ENCODE data around the gene TTLL10. TPM values are rescaled to one million over a fixed set of nuclear protein-coding genes. Genes with fewer than 3 reads are reported as not detected.

Gene TTLL10
- total RNA-seq, 1 donor: 0.42 TPM

DNA sequence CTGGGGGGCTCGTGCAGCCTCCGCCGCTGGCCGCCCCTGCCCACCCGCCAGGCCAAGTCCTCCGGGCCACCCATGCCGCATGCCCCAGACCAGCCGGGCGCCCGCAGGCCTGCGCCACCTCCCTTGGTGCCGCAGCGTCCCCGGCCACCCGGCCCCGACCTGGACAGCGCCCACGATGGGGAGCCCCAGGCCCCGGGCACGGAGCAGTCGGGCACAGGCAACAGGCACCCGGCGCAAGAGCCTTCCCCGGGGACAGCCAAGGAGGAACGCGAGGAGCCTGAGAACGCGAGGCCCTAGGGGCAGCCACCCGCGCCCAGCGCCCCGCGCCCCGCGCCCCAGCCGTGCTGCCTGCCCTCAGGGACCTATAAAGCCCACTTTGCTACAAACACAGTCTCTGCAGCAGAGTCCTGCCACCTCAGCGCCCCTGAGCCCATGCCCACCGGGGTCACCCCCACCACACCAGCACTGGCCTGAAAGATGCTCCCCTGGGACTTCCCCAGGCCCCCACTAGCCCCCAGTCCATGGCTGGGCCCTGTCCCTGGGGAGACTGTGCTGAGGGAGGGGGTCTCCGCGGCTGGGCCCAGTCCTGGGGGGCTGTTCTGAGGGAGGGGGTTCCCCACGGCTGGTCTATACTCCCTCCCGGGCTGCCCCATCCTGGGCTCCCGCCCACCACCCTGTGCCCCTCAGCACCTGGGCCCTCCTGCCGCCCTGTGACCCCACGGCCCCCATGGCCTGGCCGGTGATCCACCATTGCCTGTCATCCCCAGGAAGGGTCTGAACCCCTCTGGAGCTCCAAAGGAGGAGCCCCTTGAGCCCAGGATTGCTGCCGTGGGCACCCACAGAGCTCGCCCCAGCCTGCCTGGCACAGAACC lies 24.1 kb downstream of the TTLL10 start:
- no peak overlapping the region for H3K4me3 ChIP-seq (ENCODE audit: low read length)
- H3K27me3 ChIP-seq (ENCODE audit: insufficient read depth, low read length): no peaks in the 10 kb centered on the region
- H3K4me1 ChIP-seq (ENCODE audit: insufficient read depth, low read length): peaks cover 4% of the 10 kb centered on the region
- no peaks in the 10 kb centered on the region for H3K9me3 ChIP-seq (ENCODE audit: low read depth, low read length)

GRCh38 chr1:1198423-1199140 lies 24.9 kb downstream of the TTLL10 start:
- Histone ChIP-seq H3K27me3 (ENCODE audit: insufficient read depth, low read length) (no peaks in the 10 kb centered on the region), H3K9me3 (ENCODE audit: low read depth, low read length) (no peaks in the 10 kb centered on the region), H3K4me1 (ENCODE audit: insufficient read depth, low read length) (peaks cover 4% of the 10 kb centered on the region), H3K4me3 (ENCODE audit: low read length) (no peak overlapping the region)

DNA sequence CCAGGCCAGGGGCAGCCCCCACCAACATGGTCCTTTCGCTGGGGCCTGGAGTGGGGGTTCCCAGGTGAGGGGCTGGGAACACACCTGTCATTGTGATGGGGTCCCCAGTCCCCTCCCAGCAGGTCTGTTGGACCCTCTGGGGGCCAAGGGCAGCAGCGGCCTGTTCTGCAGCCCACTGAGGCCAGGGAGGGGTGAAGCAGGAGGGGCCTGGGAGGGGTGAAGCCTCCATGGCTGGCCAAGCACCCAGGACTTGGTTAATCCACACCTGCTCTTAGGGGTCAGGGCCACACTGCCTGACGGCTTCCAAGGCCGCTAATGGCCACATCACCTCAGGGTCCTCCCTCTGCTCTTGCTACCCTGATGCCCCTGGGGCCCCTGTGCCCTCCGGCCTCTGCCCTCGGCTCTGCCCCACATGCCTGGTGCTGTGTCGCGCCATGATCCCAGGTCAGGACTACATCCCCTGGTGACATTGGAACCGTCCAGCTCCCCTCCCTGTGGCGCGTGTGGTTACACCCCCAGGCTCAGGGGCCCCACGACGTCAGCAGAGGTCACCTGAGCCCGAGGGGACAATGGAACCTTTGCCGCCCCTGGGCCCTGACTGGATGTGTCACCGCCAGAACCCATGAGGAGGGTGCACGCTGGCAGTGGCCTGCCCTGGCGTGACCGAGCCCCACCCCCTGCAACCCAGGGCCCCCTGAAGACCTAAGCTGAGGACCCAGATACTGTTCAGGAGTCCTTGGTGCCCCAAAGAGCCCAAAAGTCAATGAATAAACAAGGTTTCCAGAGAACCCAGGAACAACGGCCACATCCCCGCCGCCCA lies 25.7 kb downstream of the TTLL10 start:
- H3K4me1 ChIP-seq (ENCODE audit: insufficient read depth, low read length): peaks cover 4% of the 10 kb centered on the region
- no peaks in the 10 kb centered on the region for H3K27me3 ChIP-seq (ENCODE audit: insufficient read depth, low read length)
- no peak overlapping the region for H3K4me3 ChIP-seq (ENCODE audit: low read length)
- no peaks in the 10 kb centered on the region for H3K9me3 ChIP-seq (ENCODE audit: low read depth, low read length)

GRCh38 chr1:1199961-1200875 lies 26.5 kb downstream of the TTLL10 start:
- Histone ChIP-seq H3K27me3 (ENCODE audit: insufficient read depth, low read length) (no peaks in the 10 kb centered on the region), H3K4me1 (ENCODE audit: insufficient read depth, low read length) (peaks cover 4% of the 10 kb centered on the region), H3K4me3 (ENCODE audit: low read length) (no peak overlapping the region), H3K9me3 (ENCODE audit: low read depth, low read length) (no peaks in the 10 kb centered on the region)

GRCh38 chr1:1200876-1201810 lies 27.5 kb downstream of the TTLL10 start:
- Histone ChIP-seq H3K4me3 (ENCODE audit: low read length) (no peak overlapping the region), H3K27me3 (ENCODE audit: insufficient read depth, low read length) (no peaks in the 10 kb centered on the region), H3K4me1 (ENCODE audit: insufficient read depth, low read length) (peaks cover 10% of the 10 kb centered on the region), H3K9me3 (ENCODE audit: low read depth, low read length) (no peaks in the 10 kb centered on the region)

GRCh38 chr1:1202831-1203560 lies 29.3 kb downstream of the TTLL10 start:
- H3K4me1 ChIP-seq (ENCODE audit: insufficient read depth, low read length): peaks cover 29% of the 10 kb centered on the region
- no peak overlapping the region for H3K4me3 ChIP-seq (ENCODE audit: low read length)
- no peaks in the 10 kb centered on the region for H3K9me3 ChIP-seq (ENCODE audit: low read depth, low read length)
- peaks cover 13% of the 10 kb centered on the region for H3K27me3 ChIP-seq (ENCODE audit: insufficient read depth, low read length)

DNA sequence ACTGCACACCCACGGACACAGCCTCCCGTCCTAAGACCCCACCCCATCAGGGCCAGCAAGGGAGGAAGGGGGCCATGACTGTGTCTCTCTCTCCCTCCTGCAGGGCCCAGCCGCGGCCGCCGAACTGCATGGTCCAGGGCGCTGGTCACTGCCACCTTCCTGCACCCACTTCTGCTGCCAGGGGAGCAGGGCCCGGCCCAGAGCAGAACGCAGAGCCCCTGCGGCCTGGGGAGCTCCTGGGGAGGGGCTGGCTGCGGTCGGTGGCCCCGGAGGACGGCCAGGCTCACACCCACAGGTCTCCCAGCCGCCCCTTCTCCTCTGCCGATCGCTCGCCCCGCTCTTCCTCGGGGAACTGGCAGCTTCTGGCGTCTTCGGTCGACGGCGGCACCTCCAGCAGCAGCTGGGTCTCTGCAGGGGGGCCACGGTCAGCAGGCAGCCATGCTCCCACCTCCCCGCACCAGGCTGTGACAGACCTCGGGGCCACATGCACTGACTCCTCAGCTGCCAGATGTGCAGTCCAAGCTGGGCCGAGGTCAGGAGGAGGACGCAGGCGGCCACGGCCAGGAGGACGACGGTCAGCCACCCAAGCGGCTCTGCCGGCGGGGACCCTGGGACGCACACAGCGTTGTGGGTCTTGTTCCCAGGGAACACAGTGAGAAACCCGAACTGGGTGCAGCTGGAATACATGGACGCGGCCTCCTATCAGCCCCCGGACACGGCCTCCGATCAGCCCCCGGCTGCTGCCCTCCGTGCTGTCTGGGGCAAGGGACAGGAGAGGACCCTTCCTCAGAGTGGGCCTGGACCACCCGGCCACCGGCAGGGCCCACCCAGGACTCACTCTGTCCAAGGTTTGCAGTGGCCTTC lies 30.1 kb downstream of the TTLL10 start:
- H3K4me1 ChIP-seq (ENCODE audit: insufficient read depth, low read length): peaks cover 35% of the 10 kb centered on the region

DNA sequence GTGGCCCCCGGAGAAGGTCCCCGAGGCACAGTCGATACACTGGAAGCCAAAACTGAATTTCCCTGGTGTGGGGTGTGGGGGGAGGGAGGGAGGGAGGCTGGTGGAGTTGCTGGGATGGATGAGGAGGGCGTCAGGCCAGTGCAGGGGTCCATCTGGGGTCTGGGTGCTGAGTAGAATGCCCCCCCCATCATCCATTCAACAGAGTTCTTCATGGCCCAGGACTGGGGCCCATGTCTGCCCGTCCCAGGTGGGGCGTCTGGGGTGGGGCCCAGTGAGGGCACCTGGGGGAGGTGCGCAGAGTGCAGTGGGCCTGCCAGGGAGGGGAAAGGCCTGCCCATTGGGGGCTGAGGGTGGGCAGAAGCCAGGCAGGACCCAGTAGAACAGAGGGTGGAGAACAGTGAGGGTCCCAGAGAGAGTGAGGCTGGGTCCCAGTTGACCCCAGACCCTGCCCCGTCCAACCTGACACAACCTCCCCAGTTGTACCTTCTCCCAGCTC lies 30.8 kb downstream of the TTLL10 start:
- no peaks in the 10 kb centered on the region for H3K9me3 ChIP-seq (ENCODE audit: low read depth, low read length)
- H3K4me1 ChIP-seq (ENCODE audit: insufficient read depth, low read length): peaks cover 41% of the 10 kb centered on the region
- peaks cover 13% of the 10 kb centered on the region for H3K27me3 ChIP-seq (ENCODE audit: insufficient read depth, low read length)
- H3K4me3 ChIP-seq (ENCODE audit: low read length): no peak overlapping the region

More for the DNA sequence above, 30.1 kb downstream of the TTLL10 start:
- Histone ChIP-seq H3K27me3 (ENCODE audit: insufficient read depth, low read length) (peaks cover 13% of the 10 kb centered on the region), H3K4me3 (ENCODE audit: low read length) (no peak overlapping the region), H3K9me3 (ENCODE audit: low read depth, low read length) (no peaks in the 10 kb centered on the region)

DNA sequence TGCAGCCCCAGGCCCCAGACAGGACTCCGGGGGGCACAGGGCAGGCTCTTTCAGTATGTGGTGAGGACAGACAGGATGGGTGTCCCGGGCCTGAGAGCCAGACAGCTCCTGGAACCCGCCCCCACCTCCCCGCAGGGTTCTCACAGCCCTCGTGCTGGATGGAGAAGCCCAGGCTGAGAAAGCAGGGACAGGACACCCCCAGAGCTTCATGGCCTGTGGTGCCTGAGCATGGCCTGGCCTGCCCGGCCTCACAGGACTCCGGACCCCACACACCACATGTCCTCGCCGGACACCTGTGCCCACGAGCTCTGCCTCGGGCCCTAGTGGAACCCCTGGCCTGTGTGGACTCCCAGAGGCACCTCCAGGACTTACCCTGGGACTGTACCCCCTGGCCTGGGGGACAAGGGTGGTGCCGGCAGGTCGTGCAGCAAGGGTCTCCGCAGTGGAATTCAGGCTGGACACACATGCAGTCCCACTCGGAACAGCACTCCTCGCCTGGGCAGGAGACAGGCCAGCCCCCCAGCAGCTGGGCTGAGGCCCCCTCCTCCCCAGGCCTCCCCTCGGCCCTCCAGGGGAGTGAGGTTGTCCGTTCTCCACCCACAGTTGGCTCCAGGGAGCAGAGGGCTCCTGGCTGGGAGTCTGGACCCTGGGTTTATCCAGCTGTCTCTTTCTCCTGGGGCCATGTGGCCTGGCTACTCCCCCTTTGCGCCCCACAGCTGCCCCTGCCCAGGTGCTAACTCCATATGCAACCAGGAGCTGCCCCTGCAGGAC lies 31.5 kb downstream of the TTLL10 start:
- Histone ChIP-seq H3K27me3 (ENCODE audit: insufficient read depth, low read length) (peaks cover 13% of the 10 kb centered on the region), H3K4me3 (ENCODE audit: low read length) (no peak overlapping the region)

DNA sequence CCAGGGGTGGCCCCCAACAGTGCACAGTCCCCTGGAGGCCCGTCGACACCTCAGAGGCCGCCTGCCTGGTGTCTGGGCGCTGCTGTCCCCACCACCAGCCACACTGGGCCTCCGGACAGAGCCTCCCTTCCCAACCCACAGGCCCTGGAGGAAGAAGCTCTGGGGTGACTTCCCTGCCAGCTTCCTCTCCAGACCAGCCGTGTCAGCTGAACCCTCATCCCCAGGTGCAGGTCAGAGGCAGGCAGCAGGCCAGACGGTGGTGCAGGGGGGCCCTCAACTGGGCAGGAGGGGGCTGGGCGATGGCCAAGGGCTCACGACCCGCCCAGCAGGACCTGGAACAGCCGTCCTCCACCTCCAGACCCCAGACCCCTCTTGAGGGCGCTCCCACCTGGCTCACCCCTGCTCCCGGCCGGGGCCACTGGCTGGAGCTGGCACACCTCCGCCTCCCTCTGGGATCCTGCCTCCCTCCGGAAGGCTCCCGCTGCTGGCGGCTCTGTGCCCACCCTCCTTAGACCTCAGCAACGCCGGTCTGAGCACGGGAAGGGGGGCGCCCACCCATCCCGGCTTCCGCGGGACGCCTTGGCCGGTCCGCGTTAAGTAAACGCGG lies 32.2 kb downstream of the TTLL10 start:
- Histone ChIP-seq H3K9me3 (ENCODE audit: low read depth, low read length) (no peaks in the 10 kb centered on the region), H3K4me3 (ENCODE audit: low read length) (peak overlapping the region; percentile 19), H3K27me3 (ENCODE audit: insufficient read depth, low read length) (peaks cover 13% of the 10 kb centered on the region), H3K4me1 (ENCODE audit: insufficient read depth, low read length) (peaks cover 37% of the 10 kb centered on the region)

More for the DNA sequence above, 31.5 kb downstream of the TTLL10 start:
- peaks cover 41% of the 10 kb centered on the region for H3K4me1 ChIP-seq (ENCODE audit: insufficient read depth, low read length)
- no peaks in the 10 kb centered on the region for H3K9me3 ChIP-seq (ENCODE audit: low read depth, low read length)

DNA sequence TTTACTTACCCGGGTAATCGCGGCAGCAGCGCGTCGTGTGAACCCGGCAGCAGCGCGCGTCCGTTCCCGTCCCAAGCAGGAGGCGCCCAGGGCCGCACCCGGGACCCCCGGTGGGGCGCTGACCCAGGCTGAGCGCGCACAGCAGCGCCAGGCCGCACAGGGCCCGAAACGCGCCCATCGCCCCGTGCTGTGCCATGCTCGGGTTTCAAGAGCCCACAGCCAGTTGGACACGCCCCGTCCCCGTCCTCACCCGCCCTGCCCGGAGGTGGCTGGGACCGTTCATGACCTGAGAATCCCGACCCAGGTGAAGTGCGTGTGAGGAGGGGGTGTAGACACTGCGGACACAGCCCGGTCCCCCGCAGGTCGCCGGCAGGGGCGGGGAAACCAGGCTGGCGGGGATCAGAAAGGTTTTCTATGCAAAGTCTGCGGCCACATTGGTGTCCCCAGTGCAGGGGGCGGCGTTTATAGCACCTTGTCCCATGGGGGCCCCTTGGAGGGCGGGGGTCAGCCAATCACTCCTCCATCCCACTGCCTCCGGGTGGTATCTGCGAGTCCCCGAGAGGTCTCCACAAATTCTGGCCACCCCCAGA lies 32.8 kb downstream of the TTLL10 start, which contains the start of gene TNFRSF18:
Gene TNFRSF18, minus strand, starts transcription at position 217 of the 590 bp plus-strand sequence. Its CDS starts 21 bp downstream, at position 196.
- Histone ChIP-seq H3K4me3 (ENCODE audit: low read length) (peak within 1 kb of the TSS; percentile 19), H3K4me1 (ENCODE audit: insufficient read depth, low read length) (peaks cover 37% of the 10 kb centered on the region), H3K9me3 (ENCODE audit: low read depth, low read length) (no peaks in the 10 kb centered on the region), H3K27me3 (ENCODE audit: insufficient read depth, low read length) (peaks cover 13% of the 10 kb centered on the region)

All from mononuclear cell (primary cell).